CD14-positive monocyte (primary cell): ENCODE measurements around the gene PLD6. TPM values are rescaled to one million over a fixed set of nuclear protein-coding genes. Genes with fewer than 3 reads are reported as not detected.

Experiments used
- DNase-seq, 3 donors: peaks; one replicate each; pipeline ENCODE4 v3.0.0-alpha.2; 2011 to 2022
- H2AFZ ChIP-seq: 2 replicates; pipeline ENCODE4 v1.6.0; 2012; ENCODE audit warnings: mild to moderate bottlenecking, low read depth, low read length, inconsistent platforms; ENCODE audit not compliant: insufficient read depth, poor library complexity, severe bottlenecking
- H3K27ac ChIP-seq, 2 donors: 1 replicate in 1 of 2; 2 replicates in 1 of 2; pipeline ENCODE4 v1.5.1; 2012 to 2013; ENCODE audit warnings: low read length in 2 of 2, control low read depth in 1 of 2, inconsistent platforms in 1 of 2, low read depth in 1 of 2, mild to moderate bottlenecking in 1 of 2
- H3K27me3 ChIP-seq, 2 donors: one replicate each; pipeline versions ENCODE4 v1.6.0 to v1.6.1; 2011 to 2013; ENCODE audit warnings: low read length in 2 of 2; ENCODE audit not compliant: control insufficient read depth in 2 of 2, insufficient read depth in 2 of 2
- H3K36me3 ChIP-seq, 2 donors: replicated peaks in 1 of 2; 1 replicate in 1 of 2; 2 replicates in 1 of 2; pipeline versions ENCODE4 v1.5.1 to v1.6.1; 2012 to 2013; ENCODE audit warnings: low read length in 2 of 2, control low read depth in 1 of 2, inconsistent platforms in 1 of 2, mild to moderate bottlenecking in 1 of 2; ENCODE audit not compliant: insufficient read depth in 2 of 2, control insufficient read depth in 1 of 2
- H3K4me1 ChIP-seq, 2 donors: 1 replicate in 1 of 2; 2 replicates in 1 of 2; pipeline versions ENCODE4 v1.5.1 to v1.6.1; 2012 to 2013; ENCODE audit warnings: low read length in 2 of 2, control low read depth in 1 of 2, inconsistent platforms in 1 of 2, mild to moderate bottlenecking in 1 of 2, moderate library complexity in 1 of 2; ENCODE audit not compliant: insufficient read depth in 2 of 2, control insufficient read depth in 1 of 2
- H3K4me2 ChIP-seq: replicated peaks from 2 replicates; pipeline ENCODE3; 2012; ENCODE audit warnings: low read length, moderate library complexity, mild to moderate bottlenecking; ENCODE audit not compliant: poor library complexity, severe bottlenecking; ENCODE audit errors: extremely low read depth
- H3K4me3 ChIP-seq, 3 experiments: fragments of 200-600 bp in 1 of 3; sonication (generic) in 1 of 3; replicated peaks in 1 of 3; 1 replicate in 2 of 3; 2 replicates in 1 of 3; pipeline ENCODE4 v1.5.1; 2011 to 2013; ENCODE audit warnings: low read length in 3 of 3, mild to moderate bottlenecking in 3 of 3, control low read depth in 2 of 3, low read depth in 2 of 3, inconsistent platforms in 1 of 3, moderate library complexity in 1 of 3
- H3K79me2 ChIP-seq: 2 replicates; pipeline ENCODE4 v1.6.0; 2012; ENCODE audit warnings: mild to moderate bottlenecking, control low read depth, inconsistent platforms, low read length, moderate library complexity; ENCODE audit not compliant: insufficient read depth
- H3K9ac ChIP-seq: 2 replicates; pipeline ENCODE4 v1.6.0; 2017; ENCODE audit warnings: low read length, mild to moderate bottlenecking; ENCODE audit not compliant: insufficient read depth, poor library complexity, severe bottlenecking
- H3K9me3 ChIP-seq, 2 donors: replicated peaks in 1 of 2; 1 replicate in 1 of 2; 2 replicates in 1 of 2; pipeline versions ENCODE4 v1.5.1 to v1.6.1; 2012 to 2013; ENCODE audit warnings: low read length in 2 of 2, control low read depth in 1 of 2; ENCODE audit not compliant: control insufficient read depth in 1 of 2, insufficient read depth in 1 of 2
- H4K20me1 ChIP-seq: 2 replicates; pipeline ENCODE4 v1.6.0; 2012; ENCODE audit warnings: mild to moderate bottlenecking, low read length, control low read depth, moderate library complexity; ENCODE audit not compliant: insufficient read depth
- H3K27ac Mint-ChIP-seq, 7 donors: one replicate each; pipeline ENCODE4 v1.8.0; 2020; ENCODE audit warnings: mild to moderate bottlenecking in 7 of 7, mixed read lengths in 7 of 7, moderate library complexity in 6 of 7, inconsistent platforms in 2 of 7
- H3K27me3 Mint-ChIP-seq, 3 donors: one replicate each; pipeline ENCODE4 v1.8.0; 2021 to 2022; ENCODE audit warnings: low read depth in 3 of 3, mild to moderate bottlenecking in 3 of 3, mixed read lengths in 3 of 3, moderate library complexity in 3 of 3, inconsistent platforms in 1 of 3
- H3K36me3 Mint-ChIP-seq, 2 donors: one replicate each; pipeline ENCODE4 v1.8.0; 2020; ENCODE audit warnings: mixed read lengths in 2 of 2, inconsistent platforms in 1 of 2, mild to moderate bottlenecking in 1 of 2
- H3K4me1 Mint-ChIP-seq: one replicate; pipeline ENCODE4 v1.8.0; 2020; ENCODE audit warnings: mild to moderate bottlenecking, mixed read lengths
- H3K4me3 Mint-ChIP-seq, 2 donors: one replicate each; pipeline ENCODE4 v1.8.0; 2020; ENCODE audit warnings: mild to moderate bottlenecking in 2 of 2, mixed read lengths in 2 of 2, moderate library complexity in 1 of 2
- H3K9me3 Mint-ChIP-seq, 7 donors: one replicate each; pipeline ENCODE4 v1.8.0; 2020 to 2022; ENCODE audit warnings: mixed read lengths in 7 of 7, mild to moderate bottlenecking in 6 of 7, moderate library complexity in 6 of 7, inconsistent platforms in 2 of 7
- CTCF ChIP-seq: fragments of 200-600 bp; IDR thresholded peaks from one replicate; pipeline ENCODE4 v1.8.0; 2022; ENCODE audit warnings: antibody characterized with exemption, mild to moderate bottlenecking
- WGBS: methylation state at CpG from one replicate; pipeline ENCODE4 v1.1.5; 2013; ENCODE audit warnings: missing lambda C conversion rate; ENCODE audit not compliant: insufficient coverage; 5-methylcytosine and 5-hydroxymethylcytosine counted together
- intact Hi-C, 2 donors: fragments of 100-400 bp; cut with micrococcal nuclease; formaldehyde crosslinking; loops; one replicate each; pipeline versions ENCODE4 v1.15.0 to v1.15.1; 2023
- polyA plus RNA-seq, 3 donors: library from polyadenylated mRNA; depleted of rRNA in 1 of 3; unstranded in 2 of 3; stranded (reverse) in 1 of 3; fragments of 300-500 nt in 2 of 3; fragments of >200 nt in 1 of 3; fragmentation: Illumina TruSeq in 2 of 3; gene quantifications; 1 replicate in 2 of 3; 2 replicates in 1 of 3; pipeline ENCODE4 v1.2.3, GENCODE V29; 2012 to 2021

Gene PLD6
- polyA plus RNA-seq, 3 donors = 0.16 to 0.76 (median 0.50) TPM

- no peaks in the 10 kb centered on the region for H3K9me3 ChIP-seq
- no peak for DNase-seq
- Mint-ChIP-seq H3K27me3 (no peaks in the 10 kb centered on the region), H3K27ac (no peak overlapping the region), H3K36me3 (peaks cover 70 to 95% of the 10 kb centered on the region in 2 donors), H3K9me3 (no peaks in the 10 kb centered on the region), H3K4me1 (no peaks in the 10 kb centered on the region), H3K4me3 (no peak overlapping the region)
- H3K4me2 ChIP-seq = no peak overlapping the region
- no peak for TF ChIP-seq CTCF
- H4K20me1 ChIP-seq = no peaks in the 10 kb centered on the region
- H2AFZ ChIP-seq = no peak overlapping the region
- H3K27ac ChIP-seq = no peak overlapping the region
- intact Hi-C loops = no loop called here
- no peaks in the 10 kb centered on the region for H3K79me2 ChIP-seq
- no peaks in the 10 kb centered on the region for H3K4me1 ChIP-seq
- no peak overlapping the region for H3K9ac ChIP-seq
- no peaks in the 10 kb centered on the region for H3K27me3 ChIP-seq
- peaks cover 72 to 92% of the 10 kb centered on the region in 2 donors for H3K36me3 ChIP-seq
- no peak overlapping the region for H3K4me3 ChIP-seq
- 83% methylated on average over 7 of the region's 9 CpGs for WGBS
Measured at GRCh38 chr17:17252149-17252661, 46.1 kb upstream of the PLD6 start.

DNA sequence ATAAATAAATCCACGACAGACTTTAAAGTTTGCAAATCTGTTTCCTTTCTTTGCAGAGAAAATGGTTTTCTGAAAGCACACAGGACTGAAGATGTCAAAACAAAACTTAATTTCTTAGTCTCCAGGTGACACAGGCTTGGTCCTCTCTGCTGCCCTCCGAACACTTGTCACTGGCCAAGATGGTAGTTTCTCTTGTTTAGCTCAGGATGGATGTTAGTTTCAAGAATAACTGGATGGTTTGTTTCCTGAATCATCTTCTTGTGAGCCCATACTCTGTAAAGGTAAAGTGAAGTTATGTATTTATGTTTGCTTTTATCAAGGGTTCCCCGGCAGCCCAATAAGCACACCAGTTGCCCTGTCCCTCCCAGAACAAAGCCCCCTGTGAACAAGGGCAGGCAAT is 40.7 kb upstream of the PLD6 start:
- H3K9me3 ChIP-seq = no peaks in the 10 kb centered on the region
- Mint-ChIP-seq H3K27ac (peak overlapping the region in 3 of 7 donors; percentile 11 to 33 (median 32)), H3K9me3 (no peaks in the 10 kb centered on the region), H3K4me3 (no peak overlapping the region), H3K4me1 (no peaks in the 10 kb centered on the region), H3K27me3 (no peaks in the 10 kb centered on the region), H3K36me3 (peaks cover 44 to 66% of the 10 kb centered on the region in 2 donors)
- H3K9ac ChIP-seq = no peak overlapping the region
- H2AFZ ChIP-seq = no peak overlapping the region
- H3K4me1 ChIP-seq = no peaks in the 10 kb centered on the region
- H3K27me3 ChIP-seq = no peaks in the 10 kb centered on the region
- H4K20me1 ChIP-seq = no peaks in the 10 kb centered on the region
- WGBS = 100% methylated on average over 1 of the region's 3 CpGs
- H3K27ac ChIP-seq = no peak overlapping the region
- intact Hi-C loops = no loop called here
- H3K4me3 ChIP-seq = no peak overlapping the region
- H3K79me2 ChIP-seq = no peaks in the 10 kb centered on the region
- H3K36me3 ChIP-seq = peaks cover 53 to 64% of the 10 kb centered on the region in 2 donors
- no peak for TF ChIP-seq CTCF
- DNase-seq = no peak
- H3K4me2 ChIP-seq = no peak overlapping the region
